SK-N-SH (cell line): ENCODE measurements around the gene OTUD7B. TPM values are rescaled to one million over a fixed set of nuclear protein-coding genes. Genes with fewer than 3 reads are reported as not detected.

Source experiments
- CTCF ChIA-PET: fragments of 300-600, 350-600 bp; formaldehyde crosslinking; extraction: SDS; loops from one replicate; lab custom pipeline; 2021; lab: Yijun Ruan, JAX
- POLR2A ChIA-PET: fragments of 350-600 bp; sonication (Branson Sonifier 250); formaldehyde crosslinking; extraction: SDS; loops from one replicate; lab custom pipeline; 2020; ENCODE audit warnings: antibody characterized with exemption, inconsistent platforms; lab: Yijun Ruan, JAX
- DNase-seq: peaks from one replicate; pipeline ENCODE4 v3.0.0; 2012
- H2AFZ ChIP-seq: fragments of 200-600 bp; sonication (generic); 2 replicates; pipeline ENCODE4 v1.8.1; 2016; ENCODE audit warnings: antibody characterized with exemption, mild to moderate bottlenecking, low read depth
- H3F3A ChIP-seq: fragments of 200-600 bp; sonication (generic); replicated peaks from 2 replicates; pipeline ENCODE3; 2016; ENCODE audit warnings: antibody characterized with exemption, mild to moderate bottlenecking; ENCODE audit not compliant: insufficient read depth
- H3K27ac ChIP-seq, 2 experiments: fragments of 200-500 bp in 1 of 2; fragments of 200-600 bp in 1 of 2; sonication (Bioruptor generic) in 1 of 2; sonication (generic), shearing (Covaris generic) in 1 of 2; 2 replicates each; pipeline versions ENCODE4 v1.5.1 to v1.6.1; 2014 to 2016; ENCODE audit warnings: low read depth in 2 of 2, inconsistent platforms in 1 of 2, low read length in 1 of 2, mild to moderate bottlenecking in 1 of 2, mixed read lengths in 1 of 2
- H3K27me3 ChIP-seq: fragments of 200-600 bp; sonication (generic), shearing (Covaris generic); 2 replicates; pipeline ENCODE4 v1.6.1; 2016; ENCODE audit warnings: mixed run types; ENCODE audit not compliant: insufficient read depth
- H3K36me3 ChIP-seq, 2 experiments: fragments of 200-500 bp in 1 of 2; fragments of 200-600 bp in 1 of 2; sonication (Bioruptor generic) in 1 of 2; sonication (generic) in 1 of 2; replicated peaks in 1 of 2; 2 replicates each; pipeline versions ENCODE3 to v1.5.1; 2014 to 2016; ENCODE audit warnings: low read length in 1 of 2, mild to moderate bottlenecking in 1 of 2; ENCODE audit not compliant: insufficient read depth in 2 of 2, control insufficient read depth in 1 of 2
- H3K4me1 ChIP-seq, 2 experiments: fragments of 200-500 bp in 1 of 2; fragments of 200-600 bp in 1 of 2; sonication (Bioruptor generic) in 1 of 2; sonication (generic), shearing (Covaris generic) in 1 of 2; 2 replicates each; pipeline versions ENCODE4 v1.5.1 to v1.6.1; 2014 to 2016; ENCODE audit warnings: low read depth in 1 of 2, low read length in 1 of 2, mixed run types in 1 of 2; ENCODE audit not compliant: insufficient read depth in 2 of 2, control insufficient read depth in 1 of 2
- H3K4me2 ChIP-seq: fragments of 200-600 bp; sonication (generic), shearing (Covaris generic); 2 replicates; pipeline ENCODE4 v1.6.1; 2017; ENCODE audit warnings: mixed run types
- H3K4me3 ChIP-seq, 2 experiments: fragments of 200-500 bp in 1 of 2; fragments of 200-600 bp in 1 of 2; sonication (Bioruptor generic) in 1 of 2; sonication (generic), shearing (Covaris generic) in 1 of 2; 2 replicates each; pipeline versions ENCODE4 v1.5.1 to v1.8.1; 2014 to 2016; ENCODE audit warnings: low read depth in 2 of 2, inconsistent platforms in 1 of 2, low read length in 1 of 2, mild to moderate bottlenecking in 1 of 2, mixed read lengths in 1 of 2, moderate library complexity in 1 of 2
- H3K79me2 ChIP-seq: fragments of 200-600 bp; sonication (generic); 2 replicates; pipeline ENCODE4 v1.8.1; 2017; ENCODE audit warnings: mild to moderate bottlenecking; ENCODE audit not compliant: insufficient read depth
- H3K9ac ChIP-seq: fragments of 200-600 bp; sonication (generic); 2 replicates; pipeline ENCODE4 v1.6.1; 2017; ENCODE audit warnings: mixed run types
- H3K9me2 ChIP-seq: fragments of 200-600 bp; sonication (generic); 2 replicates; pipeline ENCODE4 v1.6.1; 2017; ENCODE audit warnings: mixed run types
- H3K9me3 ChIP-seq: fragments of 200-600 bp; sonication (generic); 2 replicates; pipeline ENCODE4 v1.6.1; 2017; ENCODE audit warnings: mixed run types, mild to moderate bottlenecking, moderate library complexity
- H4K20me1 ChIP-seq: fragments of 200-600 bp; sonication (generic); 2 replicates; pipeline ENCODE4 v1.6.1; 2017; ENCODE audit warnings: mild to moderate bottlenecking, mixed run types; ENCODE audit not compliant: insufficient read depth
- EP300 ChIP-seq, 2 experiments: IDR thresholded peaks; 2 replicates each; pipeline versions ENCODE4 v1.4.0 to v1.6.1; 2012; ENCODE audit warnings: borderline replicate concordance in 1 of 2, low read depth in 1 of 2, low read length in 1 of 2
- EZH2phosphoT487 ChIP-seq: fragments of 200-600 bp; sonication (generic); IDR thresholded peaks from 2 replicates; pipeline ENCODE4 v1.6.1; 2017; ENCODE audit warnings: low read depth, mixed run types, mild to moderate bottlenecking, antibody characterized with exemption, moderate library complexity, borderline replicate concordance
- FOSL2 ChIP-seq: IDR thresholded peaks from 2 replicates; pipeline ENCODE4 v1.4.0; 2012; ENCODE audit warnings: low read depth, mild to moderate bottlenecking, moderate library complexity, borderline replicate concordance
- GABPA ChIP-seq: IDR thresholded peaks from 2 replicates; pipeline ENCODE4 v1.4.0; 2012; ENCODE audit warnings: low read depth, mild to moderate bottlenecking
- GATA2 ChIP-seq: sonication (generic); formaldehyde crosslinking; IDR thresholded peaks from 2 replicates; pipeline ENCODE4 v1.5.0; 2020; ENCODE audit warnings: mild to moderate bottlenecking, missing genetic modification reagents
- MEF2A ChIP-seq: IDR thresholded peaks from 2 replicates; pipeline ENCODE4 v1.4.0; 2012; ENCODE audit warnings: low read depth, borderline replicate concordance
- RAD21 ChIP-seq: IDR thresholded peaks from 2 replicates; pipeline ENCODE4 v1.6.1; 2012; ENCODE audit warnings: mild to moderate bottlenecking, low read length
- RXRA ChIP-seq: IDR thresholded peaks from 2 replicates; pipeline ENCODE4 v1.4.0; 2012; ENCODE audit warnings: low read depth, mild to moderate bottlenecking, borderline replicate concordance
- SIN3A ChIP-seq: IDR thresholded peaks from 2 replicates; pipeline ENCODE4 v1.6.1; 2012; ENCODE audit warnings: low read depth, mild to moderate bottlenecking, low read length, moderate library complexity, borderline replicate concordance
- SMC3 ChIP-seq: IDR thresholded peaks from 2 replicates; pipeline ENCODE4 v1.6.1; 2012; ENCODE audit warnings: low read depth, low read length, improper control_type of control experiment
- TAF1 ChIP-seq: IDR thresholded peaks from 2 replicates; pipeline ENCODE4 v1.6.1; 2012; ENCODE audit warnings: low read depth, mild to moderate bottlenecking, low read length, moderate library complexity, borderline replicate concordance
- TCF12 ChIP-seq: IDR thresholded peaks from 2 replicates; pipeline ENCODE4 v1.4.0; 2012
- TEAD4 ChIP-seq: IDR thresholded peaks from 2 replicates; pipeline ENCODE4 v1.4.0; 2012; ENCODE audit warnings: mild to moderate bottlenecking, borderline replicate concordance; ENCODE audit not compliant: insufficient read depth
- WGBS: methylation state at CpG from one replicate; pipeline ENCODE4 v1.1.6; 2017; ENCODE audit warnings: low lambda C conversion rate; 5-methylcytosine and 5-hydroxymethylcytosine counted together
- polyA plus RNA-seq, 3 experiments: library from polyadenylated mRNA; depleted of rRNA; stranded (reverse); fragments of >200 nt; gene quantifications; 2 replicates each; pipeline ENCODE4 v1.2.3, GENCODE V29; 2012
- TF ChIP-seq, protein P1 (sequence below): fragments of 150-350 bp; IDR thresholded peaks from 2 replicates; pipeline ENCODE4 v1.6.1; 2017; ENCODE audit warnings: antibody characterized with exemption, low read length, low read depth, borderline replicate concordance
- TF ChIP-seq, protein P2 (sequence below): IDR thresholded peaks from 2 replicates; pipeline ENCODE4 v1.4.0; 2012; ENCODE audit warnings: low read depth

OTUD7B gene
- polyA plus RNA-seq, 1 of the 3 experiments (the other 2 are of a cell fraction), result 4.2 TPM

DNA sequence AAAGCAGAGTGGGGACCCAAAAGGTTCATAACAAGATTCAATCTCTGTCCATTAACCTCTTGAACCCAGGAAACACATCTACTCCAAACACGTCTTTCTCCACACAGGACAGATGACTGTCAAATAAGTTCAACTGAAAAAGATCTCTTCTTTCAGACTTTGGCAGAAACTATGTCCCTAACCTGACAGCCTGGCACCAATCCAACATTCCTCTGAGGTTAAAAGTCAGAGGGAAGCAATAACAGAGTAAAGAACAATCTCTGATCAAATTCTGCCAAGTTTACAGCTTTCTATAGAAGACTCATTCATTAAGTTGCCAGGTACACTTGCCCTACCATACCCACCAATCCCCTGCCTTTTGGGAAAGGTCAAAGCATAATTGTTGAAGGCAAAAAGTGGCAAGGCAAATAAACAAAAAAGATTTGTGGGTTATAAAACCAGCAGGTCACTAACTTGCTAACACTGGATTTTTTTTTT is 31.9 kb downstream of the OTUD7B start (continued):
- TF ChIP-seq, protein P1, sequence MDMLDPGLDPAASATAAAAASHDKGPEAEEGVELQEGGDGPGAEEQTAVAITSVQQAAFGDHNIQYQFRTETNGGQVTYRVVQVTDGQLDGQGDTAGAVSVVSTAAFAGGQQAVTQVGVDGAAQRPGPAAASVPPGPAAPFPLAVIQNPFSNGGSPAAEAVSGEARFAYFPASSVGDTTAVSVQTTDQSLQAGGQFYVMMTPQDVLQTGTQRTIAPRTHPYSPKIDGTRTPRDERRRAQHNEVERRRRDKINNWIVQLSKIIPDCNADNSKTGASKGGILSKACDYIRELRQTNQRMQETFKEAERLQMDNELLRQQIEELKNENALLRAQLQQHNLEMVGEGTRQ, result no peak
- no peak for TF ChIP-seq GABPA
- TF ChIP-seq RXRA, result no peak
- TF ChIP-seq FOSL2, result no peak
- TF ChIP-seq SMC3, result no peak
- TF ChIP-seq TCF12, result no peak
- TF ChIP-seq EP300 (IDR thresholded peaks at IDR 0.05; ENCODE audit: borderline replicate concordance in 1 of 2, low read depth in 1 of 2, low read length in 1 of 2), result no peak

DNA sequence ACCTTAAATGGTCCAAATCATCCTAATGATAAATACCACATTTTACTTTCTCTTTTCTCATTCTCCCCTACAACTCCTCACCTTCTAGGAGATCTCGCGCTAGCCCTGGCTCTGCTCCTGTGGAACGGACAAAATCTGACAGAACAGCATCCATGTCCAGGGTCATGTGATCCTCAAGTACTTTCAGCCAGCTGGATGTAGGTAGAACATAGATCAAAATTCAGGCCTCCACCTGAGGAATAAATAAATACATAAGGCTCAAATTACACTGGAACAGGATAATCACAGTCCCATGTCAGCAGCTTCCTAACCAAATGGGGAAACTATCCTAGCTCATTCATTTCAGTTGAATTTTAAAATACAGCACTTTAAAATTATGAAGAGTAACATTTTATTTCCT is 33.2 kb downstream of the OTUD7B start:
- Histone ChIP-seq H4K20me1 (peaks cover 33% of the 10 kb centered on the region), H3K9me3 (no peaks in the 10 kb centered on the region), H3F3A (peaks cover 8% of the 10 kb centered on the region), H3K4me1 (peaks cover 0 to 14% of the 10 kb centered on the region in 2 experiments; a peak in 3 of 4 replicates), H3K9ac (no peak overlapping the region), H3K4me2 (no peak overlapping the region), H3K27ac (no peak overlapping the region), H3K9me2 (no peaks in the 10 kb centered on the region), H3K36me3 (peaks cover 16 to 30% of the 10 kb centered on the region in 2 experiments), H3K4me3 (no peak overlapping the region), H3K79me2 (peaks cover 54% of the 10 kb centered on the region), H3K27me3 (no peaks in the 10 kb centered on the region), H2AFZ (no peak overlapping the region)
- POLR2A ChIA-PET, result no interaction called here
- TF ChIP-seq RXRA (no peak), GATA2 (CRISPR knock-in tag) (no peak), TAF1 (no peak), EZH2phosphoT487 (no peak), TEAD4 (no peak), RAD21 (no peak)
- TF ChIP-seq, protein P2, sequence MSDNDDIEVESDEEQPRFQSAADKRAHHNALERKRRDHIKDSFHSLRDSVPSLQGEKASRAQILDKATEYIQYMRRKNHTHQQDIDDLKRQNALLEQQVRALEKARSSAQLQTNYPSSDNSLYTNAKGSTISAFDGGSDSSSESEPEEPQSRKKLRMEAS, result no peak
- WGBS, result 100% methylated on average over 3 of the region's 3 CpGs
- CTCF ChIA-PET, result no interaction called here
- DNase-seq, result no peak

DNA sequence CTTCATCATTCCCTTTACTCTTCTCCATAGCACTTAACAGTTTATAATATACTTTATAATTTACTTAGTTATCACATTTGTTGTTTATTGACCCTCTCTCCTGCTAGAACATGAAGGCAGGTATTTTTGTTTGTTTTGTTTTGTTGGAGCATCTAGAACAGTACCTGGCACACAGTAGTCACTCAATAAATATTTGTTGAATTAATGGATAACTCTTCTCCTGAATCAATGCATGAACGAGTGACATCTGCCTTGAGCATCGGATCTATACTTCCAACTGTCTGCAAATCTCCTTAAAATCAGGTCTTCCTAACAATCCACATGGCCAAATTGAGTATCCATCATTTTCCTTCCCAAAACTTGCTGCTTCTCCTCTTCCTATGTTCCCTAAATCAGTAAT is 38.0 kb downstream of the OTUD7B start:
- H3K4me2 ChIP-seq, result no peak overlapping the region
- CTCF ChIA-PET, result interaction anchor here (1.2 to 3.1 kb wide), 3 partner anchors 10 to 78 kb away, joined by 3 to 16 read pairs (median 13); no protein-coding TSS in a partner anchor
- no peaks in the 10 kb centered on the region for H3K27me3 ChIP-seq
- H3K9me3 ChIP-seq, result no peaks in the 10 kb centered on the region
- no peaks in the 10 kb centered on the region for H4K20me1 ChIP-seq
- 91% methylated on average over 2 of the region's 2 CpGs for WGBS
- no peak overlapping the region for H3K9ac ChIP-seq
- TF ChIP-seq SIN3A, result no peak
- no peak for TF ChIP-seq MEF2A
- no peak overlapping the region for H3K27ac ChIP-seq
- H3K9me2 ChIP-seq, result no peaks in the 10 kb centered on the region
- no peaks in the 10 kb centered on the region; a peak in 1 of 4 replicates for H3K4me1 ChIP-seq
- H3K36me3 ChIP-seq, result peaks cover 41 to 59% of the 10 kb centered on the region in 2 experiments
- H3K79me2 ChIP-seq, result peaks cover 7% of the 10 kb centered on the region
- DNase-seq, result no peak
- H3F3A ChIP-seq, result no peaks in the 10 kb centered on the region
- POLR2A ChIA-PET, result no interaction called here
- no peak overlapping the region for H2AFZ ChIP-seq
- H3K4me3 ChIP-seq, result no peak overlapping the region
